EL (cell line): ENCODE results near the gene IDE.

Experiments used
- DNase-seq: peaks from one replicate; pipeline ENCODE4 v3.0.0-alpha.2; 2016

Gene IDE

DNA sequence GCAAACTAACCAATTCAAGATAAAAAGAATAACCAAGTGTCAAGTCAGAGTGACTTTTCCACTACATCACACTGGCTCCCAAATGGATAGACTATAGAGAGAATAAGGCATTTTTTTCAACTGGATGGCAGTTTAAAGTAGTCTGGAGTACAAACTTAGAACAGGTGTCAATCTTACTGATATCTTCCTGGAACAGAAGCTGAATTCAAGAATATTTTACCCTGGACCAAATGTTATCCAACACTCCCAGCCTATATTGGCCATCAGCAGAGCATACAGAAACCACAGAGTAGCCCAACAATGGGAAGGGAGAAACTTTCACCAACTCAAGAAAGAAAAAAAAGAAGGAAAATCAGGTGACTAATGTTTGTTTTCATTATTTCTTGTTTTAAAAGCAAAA is 11.5 kb downstream of the IDE start:
- DNase-seq, result no peak

GRCh38 chr10:92559046-92559445 is 14.8 kb downstream of the IDE start:
- DNase-seq, result no peak

GRCh38 chr10:92553959-92554358 is 19.9 kb downstream of the IDE start:
- no peak for DNase-seq

- DNase-seq, result no peak
These were observed 21.6 kb downstream of the IDE start for GRCh38 chr10:92552310-92552709.

DNA sequence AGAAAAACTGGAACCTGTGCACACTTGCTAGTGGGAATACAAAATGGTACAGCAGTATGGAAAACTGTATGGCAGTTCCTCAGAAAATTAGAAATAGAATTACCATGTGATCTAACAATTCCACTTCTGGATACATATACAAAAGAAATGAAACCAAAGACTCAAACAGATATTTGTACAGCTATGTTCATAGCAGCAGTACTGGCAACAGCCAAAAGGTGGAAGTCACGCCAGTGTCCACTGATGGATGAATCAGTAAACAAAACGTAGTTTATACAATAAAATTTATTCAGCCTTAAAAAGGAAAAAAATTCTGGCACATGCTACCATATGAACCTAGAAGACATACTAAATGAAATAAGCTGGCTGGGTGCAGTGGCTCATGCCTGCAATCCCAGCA is 23.0 kb downstream of the IDE start:
- DNase-seq, result no peak

DNA sequence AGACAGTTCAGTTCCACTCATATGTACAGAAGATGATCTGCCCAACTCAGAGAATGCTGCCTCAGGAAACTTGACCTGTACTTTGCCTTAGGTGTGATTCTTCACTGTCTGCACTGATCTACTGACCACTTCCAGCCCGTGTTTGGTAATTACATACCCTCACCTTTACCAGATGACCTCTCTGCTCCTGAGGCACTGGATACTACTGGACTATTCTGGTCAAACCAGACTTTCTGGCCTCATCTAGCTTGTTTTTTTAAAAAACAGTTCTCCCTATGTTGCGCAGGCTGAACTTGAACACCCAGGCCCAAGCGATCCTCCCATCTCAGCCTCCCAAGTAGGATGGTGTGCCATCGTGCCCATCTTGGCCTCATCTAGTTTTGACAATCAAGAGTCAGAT is 26.2 kb downstream of the IDE start:
- DNase-seq, result no peak

GRCh38 chr10:92545556-92545955 is 28.3 kb downstream of the IDE start:
- DNase-seq, result no peak

DNA sequence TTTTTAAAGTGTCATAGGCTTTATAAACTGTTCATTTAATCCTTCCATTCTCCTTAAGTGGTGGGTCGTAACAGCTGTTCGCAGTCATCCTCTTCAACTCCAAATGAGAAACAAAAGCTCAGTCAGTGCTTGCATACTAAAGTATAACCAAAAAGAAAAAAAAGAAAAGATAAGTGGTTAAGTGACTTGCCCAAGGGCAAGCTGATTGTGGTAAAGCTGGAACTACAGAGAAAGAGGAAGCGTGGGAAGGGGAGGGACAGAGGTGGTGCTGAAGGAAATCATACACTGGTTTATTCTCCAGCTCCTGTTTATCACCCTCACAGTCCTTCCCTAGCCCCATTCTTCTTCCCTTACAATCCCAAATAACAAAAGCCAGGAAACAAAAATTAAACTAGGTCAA is 29.6 kb downstream of the IDE start:
- DNase-seq, result peak; percentile 49

DNA sequence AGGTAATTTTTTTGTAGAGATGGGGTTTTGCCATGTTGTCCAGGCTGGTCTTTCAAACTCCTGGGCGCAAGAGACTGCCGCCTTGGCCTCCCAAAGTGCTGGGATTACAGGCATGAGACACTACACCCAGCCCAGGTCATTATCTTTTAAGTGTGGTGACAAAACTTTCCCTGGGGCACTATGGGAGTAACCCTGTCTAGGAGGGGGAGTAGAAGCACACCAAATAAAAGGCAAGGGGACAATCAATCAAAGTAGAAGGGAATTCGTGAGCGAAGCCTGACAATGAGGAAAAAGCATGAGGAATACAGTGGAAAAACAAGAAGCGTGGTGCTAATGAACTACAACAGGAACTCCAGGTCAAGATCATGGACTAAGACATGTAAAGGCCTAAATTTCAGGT is 31.4 kb downstream of the IDE start:
- no peak for DNase-seq

- no peak for DNase-seq
These were observed 32.3 kb downstream of the IDE start for GRCh38 chr10:92541583-92541982.

DNA sequence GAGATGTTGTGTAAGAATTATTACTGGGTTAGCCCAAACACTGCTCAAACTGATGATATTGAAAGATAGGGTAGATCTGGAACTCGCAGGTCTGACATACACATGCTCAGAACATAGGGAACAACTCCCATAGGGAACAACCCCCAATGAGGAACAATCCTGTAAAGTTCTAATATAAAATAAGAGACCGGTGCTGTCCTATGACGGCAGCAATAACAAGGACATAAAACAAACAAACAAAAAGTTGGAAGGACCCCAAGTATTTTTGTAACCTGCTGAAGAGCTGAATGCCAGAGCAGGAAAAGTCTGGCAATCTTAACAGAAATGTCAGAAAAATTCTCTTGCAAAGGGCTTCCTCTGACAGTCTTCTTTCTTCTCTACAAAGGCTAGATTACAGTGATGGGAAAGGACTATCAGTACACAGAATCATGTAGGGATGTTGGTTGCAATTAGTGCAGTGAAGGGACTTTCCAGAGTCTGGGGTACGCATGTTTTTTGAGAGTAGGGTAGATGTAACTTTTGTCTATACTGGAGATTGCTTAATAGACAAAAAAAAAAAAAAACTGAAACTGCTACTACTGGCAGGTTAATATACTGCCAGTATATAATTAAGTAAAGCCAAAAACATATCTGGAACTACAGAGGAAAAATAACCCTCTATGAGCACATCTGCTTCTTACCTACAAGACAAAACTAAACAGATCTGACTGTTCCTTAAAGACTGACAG is 35.5 kb downstream of the IDE start:
- DNase-seq, result no peak

GRCh38 chr10:92530891-92531535 is 42.9 kb downstream of the IDE start:
- DNase-seq, result no peak

GRCh38 chr10:92530421-92530820 is 43.5 kb downstream of the IDE start:
- DNase-seq, result peak; percentile 16

DNA sequence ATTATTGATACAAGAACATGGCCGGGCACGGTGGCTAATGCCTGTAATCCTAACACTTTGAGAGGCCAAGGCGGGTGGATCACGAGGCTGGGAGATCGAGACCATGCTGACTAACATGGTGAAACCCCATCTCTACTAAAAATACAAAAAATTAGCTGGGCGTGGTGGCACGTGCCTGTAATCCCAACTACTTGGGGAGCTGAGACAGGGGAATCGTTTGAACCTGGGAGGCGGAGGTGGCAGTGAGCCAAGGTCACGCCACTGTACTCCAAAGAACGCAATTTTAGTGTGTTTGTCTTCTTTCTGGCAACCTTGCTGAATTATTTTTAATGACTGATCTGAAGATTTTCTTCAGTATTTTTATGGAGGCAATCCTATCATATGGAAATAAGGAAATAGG is 46.2 kb downstream of the IDE start:
- DNase-seq, result no peak

GRCh38 chr10:92523639-92524038 is 50.3 kb downstream of the IDE start:
- no peak for DNase-seq

DNA sequence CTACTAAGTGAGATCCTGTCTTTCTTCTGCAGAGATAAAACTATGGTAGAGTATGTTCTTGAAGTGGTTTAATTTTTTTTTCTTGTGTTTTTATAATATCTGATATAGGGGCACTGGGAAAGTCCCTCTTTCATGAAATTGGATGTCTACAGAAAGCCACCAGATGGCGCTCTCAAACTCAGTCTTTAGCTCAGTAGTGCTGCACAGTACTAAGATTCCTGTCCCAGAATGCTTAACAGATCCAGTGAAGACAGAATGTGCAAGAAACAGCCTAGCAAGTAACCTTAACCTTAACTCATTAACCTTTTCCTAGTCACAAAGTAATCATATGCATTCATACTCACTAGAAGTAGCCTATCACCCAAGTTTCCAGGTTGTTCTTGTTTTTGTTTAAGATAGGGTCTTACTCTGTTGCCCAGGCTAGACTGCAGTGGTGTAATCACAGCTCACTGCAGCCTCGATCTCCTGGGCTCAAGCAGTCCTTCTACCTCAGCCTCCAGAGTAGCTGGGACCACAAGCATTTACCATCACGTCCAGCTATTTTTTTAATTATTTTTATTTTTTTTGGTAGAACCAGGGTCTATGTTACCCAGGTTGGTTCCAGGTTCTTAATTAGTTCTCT is 56.7 kb downstream of the IDE start:
- peak; percentile 71 for DNase-seq

- no peak for DNase-seq
These were observed 65.0 kb downstream of the IDE start for GRCh38 chr10:92508866-92509265.

DNA sequence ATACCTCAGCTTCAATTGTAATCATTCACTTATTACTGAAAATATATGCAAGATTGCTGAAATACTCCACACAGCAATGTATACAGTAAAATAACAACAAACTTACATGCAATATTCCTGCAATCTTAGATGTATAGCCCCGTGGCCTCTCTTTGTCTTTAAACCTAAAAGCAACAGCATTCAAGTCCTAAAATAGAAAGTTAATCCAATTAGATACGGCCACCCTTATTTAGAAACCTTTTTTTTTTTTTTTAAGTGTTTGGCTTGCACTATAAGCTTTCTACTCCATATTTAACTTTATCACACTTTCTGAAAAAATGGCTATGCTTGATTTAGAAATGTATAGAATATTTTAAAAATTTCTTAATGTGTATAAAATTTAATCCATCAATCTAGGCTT is 67.6 kb downstream of the IDE start:
- DNase-seq, result no peak

GRCh38 chr10:92505044-92505443 is 68.8 kb downstream of the IDE start:
- DNase-seq, result no peak

GRCh38 chr10:92502296-92502808 is 71.5 kb downstream of the IDE start:
- DNase-seq, result no peak

DNA sequence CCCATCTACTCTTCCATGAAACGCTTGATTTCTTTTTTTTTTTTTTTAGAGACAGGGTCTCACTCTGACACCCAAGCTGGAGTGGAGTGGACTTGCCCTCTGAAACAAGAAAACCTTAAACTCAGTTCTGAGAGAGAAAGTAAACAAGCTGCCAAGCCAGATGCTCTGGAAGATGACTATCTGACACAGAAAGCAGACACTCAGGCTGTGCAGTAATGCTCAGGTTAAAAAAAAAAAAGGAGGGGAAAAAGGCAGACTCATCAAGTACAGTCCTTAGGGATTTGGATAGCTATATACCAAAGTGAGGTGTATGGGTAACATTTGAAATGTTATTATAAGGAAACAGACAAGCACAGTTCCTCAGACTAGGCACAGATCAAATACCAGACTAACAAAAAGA is 80.5 kb downstream of the IDE start:
- DNase-seq, result no peak

DNA sequence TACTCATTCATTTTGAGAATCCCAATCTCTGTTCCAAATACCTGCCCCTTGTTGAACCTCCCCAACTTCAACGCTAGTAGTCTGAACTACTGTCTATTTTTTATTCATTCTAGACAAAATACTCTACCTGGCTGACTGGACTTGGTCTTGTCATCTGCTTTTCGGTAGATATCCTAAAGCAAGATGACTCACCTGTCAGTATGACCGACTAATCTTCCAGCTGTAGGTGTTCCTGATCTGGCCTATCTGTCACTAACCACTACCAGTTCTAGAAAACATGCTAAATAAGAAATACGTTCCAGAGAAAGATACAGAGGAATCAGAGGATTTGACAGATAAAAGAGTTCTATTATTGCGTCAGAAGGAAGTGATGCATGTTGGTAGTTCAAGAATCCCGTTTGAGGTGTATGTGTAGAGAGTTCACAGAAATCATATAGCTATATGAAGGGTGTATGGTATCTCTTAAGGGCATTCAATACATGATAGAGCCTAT is 81.1 kb downstream of the IDE start:
- DNase-seq, result no peak

- peak; percentile 6 for DNase-seq
These were observed 83.5 kb downstream of the IDE start for GRCh38 chr10:92490387-92490786.

DNA sequence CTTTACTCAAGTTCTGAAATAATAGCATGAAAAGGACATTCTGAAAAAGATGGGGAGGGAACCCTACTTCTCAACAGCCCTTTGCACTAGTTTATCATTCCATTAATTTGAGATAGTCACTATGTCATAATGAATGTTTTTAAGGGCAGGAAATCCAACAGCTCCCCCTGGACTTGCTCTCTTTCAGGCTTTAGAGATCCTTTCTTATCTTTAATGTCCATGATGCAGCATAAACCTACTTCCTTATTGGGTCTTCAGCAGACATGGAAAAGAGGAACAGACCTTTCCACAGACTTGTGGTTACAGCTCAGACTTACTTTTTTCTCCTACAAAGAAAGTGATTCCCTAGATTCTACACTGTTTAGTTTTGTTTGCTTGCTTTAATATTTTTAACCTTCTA is 87.3 kb downstream of the IDE start:
- no peak for DNase-seq
